ENCODE results near the gene FAM227A. TPM values are rescaled to one million over a fixed set of nuclear protein-coding genes. Genes with fewer than 3 reads are reported as not detected.

The FAM227A gene
- total and polyA plus RNA-seq, 2 donors (not counting 3 experiments of a cell fraction or from before 2014, with no cell fraction given): 0.58 to 1.9 TPM

DNA sequence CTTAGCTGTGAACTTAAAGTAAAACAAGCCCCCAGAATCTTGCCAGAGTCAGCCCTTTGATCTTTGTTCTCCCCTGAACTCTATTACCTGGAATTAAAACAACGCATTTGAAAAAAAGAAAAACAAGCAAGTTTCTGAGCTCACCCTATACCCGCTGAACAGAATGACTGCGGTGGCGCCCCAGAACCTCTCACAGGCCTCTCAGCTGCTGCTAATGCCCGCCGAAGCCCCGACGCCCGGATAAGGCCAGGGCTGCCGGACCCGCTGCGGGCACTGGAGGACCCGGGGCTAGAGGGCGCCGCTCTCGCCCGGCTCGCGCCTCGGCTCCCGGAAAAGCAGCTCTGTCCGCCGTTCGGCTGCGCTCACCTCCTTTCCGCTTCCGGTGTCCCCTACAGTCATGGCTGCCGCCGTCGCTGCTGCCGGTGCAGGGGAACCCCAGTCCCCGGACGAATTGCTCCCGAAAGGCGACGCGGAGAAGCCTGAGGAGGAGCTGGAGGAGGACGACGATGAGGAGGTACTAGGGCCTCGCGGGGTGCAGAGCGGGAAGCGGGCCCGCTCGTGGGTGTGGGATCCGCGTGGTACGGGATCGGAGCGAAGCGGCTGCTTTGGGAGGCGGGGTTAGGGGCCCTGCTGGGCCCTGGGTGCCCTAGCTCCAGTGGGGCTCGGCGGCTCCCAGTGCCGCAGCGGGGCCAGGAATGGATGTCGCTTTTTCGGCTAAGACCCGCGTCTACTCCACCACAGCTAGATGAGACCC lies 25.6 kb upstream of the FAM227A start, which contains the start of gene TOMM22:
TSS of gene TOMM22 (plus strand) at position 376 of the 754 bp plus-strand sequence. CDS start at position 398, 22 bp downstream.
- H3K79me2 ChIP-seq (ENCODE audit: control insufficient read depth, insufficient read depth, low read length): peaks cover 17% of the 10 kb centered on the region
- ChIA-PET CTCF (interaction anchor here (0.6 to 4.3 kb wide), 19 partner anchors 8 to 629 kb away, joined by 3 to 59 read pairs (median 5); partner anchors contain the start of genes GTPBP1 and JOSD1), POLR2A (interaction anchor here (0.5 to 1.1 kb wide), 6 partner anchors 14 to 694 kb away, joined by 3 to 4 read pairs (median 4); partner anchors contain the start of gene GTPBP1)
- DNase-seq (ENCODE audit: low read depth, low spot score) (peak; percentile 88), FAIRE-seq (peak; percentile 87)
- dilution Hi-C loops (cut with MboI; ENCODE audit: extremely low pct_ligation_motif_present, low sequenced_read_pairs): no loop called here
- peak within 1 kb of the TSS; percentile 83 for H3K9ac ChIP-seq (replicated peaks; ENCODE audit: extremely low read depth, insufficient read depth, low read length)
- peak within 1 kb of the TSS; percentile 98 for H2AFZ ChIP-seq (ENCODE audit: low read depth, low read length)
- intact Hi-C loops (cut with micrococcal nuclease): loop anchor here (1.0 to 5.0 kb wide), 3 partner anchors 15 to 629 kb away; partner anchors contain the start of genes CBY1 and FAM227A
- peaks cover 11% of the 10 kb centered on the region for H3K4me1 ChIP-seq (ENCODE audit: control insufficient read depth, extremely low read depth, insufficient read depth, low read length)
- no peaks in the 10 kb centered on the region for H3K27me3 ChIP-seq (ENCODE audit: control insufficient read depth in 2 of 2, insufficient read depth in 2 of 2, low read length in 2 of 2)
- peak within 1 kb of the TSS; percentile 80 for H3K4me2 ChIP-seq (ENCODE audit: insufficient read depth, low read length)
- peak within 1 kb of the TSS; percentile 86 to 98 (median 92) for H3K4me3 ChIP-seq (replicated peaks in 1 of 3; ENCODE audit: insufficient read depth in 1 of 3, low read depth in 1 of 3, low read length in 3 of 3)
- H4K20me1 ChIP-seq (replicated peaks; ENCODE audit: control insufficient read depth, extremely low read depth, insufficient read depth, low read length): no peaks in the 10 kb centered on the region
- no peaks in the 10 kb centered on the region for H3K9me3 ChIP-seq (replicated peaks; ENCODE audit: control insufficient read depth, insufficient read depth, low read length)
- peaks cover 5 to 17% of the 10 kb centered on the region in 2 experiments for H3K36me3 ChIP-seq (ENCODE audit: control insufficient read depth in 2 of 2, extremely low read depth in 1 of 2, insufficient read depth in 2 of 2, low read length in 2 of 2)
- no peaks in the 10 kb centered on the region for H3K9me1 ChIP-seq (replicated peaks; ENCODE audit: control insufficient read depth, extremely low read depth, insufficient read depth, low read length)
- BruUV-seq (replicated peaks): no TSS peak
- peak within 1 kb of the TSS; percentile 64 for H3K27ac ChIP-seq (ENCODE audit: insufficient read depth, low read depth, low read length)
- TF ChIP-seq EZH2 (IDR thresholded peaks at IDR 0.05; ENCODE audit: borderline replicate concordance, low read depth, low read length, severe bottlenecking) (no peak), JUN (IDR thresholded peaks at IDR 0.05; ENCODE audit: borderline replicate concordance, insufficient read depth, insufficient read length, low read depth) (no peak), POLR2AphosphoS5 (IDR thresholded peaks at IDR 0.05; ENCODE audit: insufficient read depth, low read depth, low read length) (peak; percentile 91), GATA2 (IDR thresholded peaks at IDR 0.05; ENCODE audit: insufficient read depth, insufficient read length, low read depth, low read length) (no peak), MYC (IDR thresholded peaks at IDR 0.05; ENCODE audit: low read depth, low read length) (peak; percentile 38), POLR2A (IDR thresholded peaks at IDR 0.05; ENCODE audit: low read depth, low read length) (peak; percentile 65)
- TF ChIP-seq, protein P1, sequence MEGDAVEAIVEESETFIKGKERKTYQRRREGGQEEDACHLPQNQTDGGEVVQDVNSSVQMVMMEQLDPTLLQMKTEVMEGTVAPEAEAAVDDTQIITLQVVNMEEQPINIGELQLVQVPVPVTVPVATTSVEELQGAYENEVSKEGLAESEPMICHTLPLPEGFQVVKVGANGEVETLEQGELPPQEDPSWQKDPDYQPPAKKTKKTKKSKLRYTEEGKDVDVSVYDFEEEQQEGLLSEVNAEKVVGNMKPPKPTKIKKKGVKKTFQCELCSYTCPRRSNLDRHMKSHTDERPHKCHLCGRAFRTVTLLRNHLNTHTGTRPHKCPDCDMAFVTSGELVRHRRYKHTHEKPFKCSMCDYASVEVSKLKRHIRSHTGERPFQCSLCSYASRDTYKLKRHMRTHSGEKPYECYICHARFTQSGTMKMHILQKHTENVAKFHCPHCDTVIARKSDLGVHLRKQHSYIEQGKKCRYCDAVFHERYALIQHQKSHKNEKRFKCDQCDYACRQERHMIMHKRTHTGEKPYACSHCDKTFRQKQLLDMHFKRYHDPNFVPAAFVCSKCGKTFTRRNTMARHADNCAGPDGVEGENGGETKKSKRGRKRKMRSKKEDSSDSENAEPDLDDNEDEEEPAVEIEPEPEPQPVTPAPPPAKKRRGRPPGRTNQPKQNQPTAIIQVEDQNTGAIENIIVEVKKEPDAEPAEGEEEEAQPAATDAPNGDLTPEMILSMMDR (IDR thresholded peaks at IDR 0.05; ENCODE audit: extremely low read depth in 1 of 2, insufficient read depth in 1 of 2, low read depth in 1 of 2, low read length in 2 of 2): peak; percentile 72 to 81
- TF ChIP-seq, protein P2, sequence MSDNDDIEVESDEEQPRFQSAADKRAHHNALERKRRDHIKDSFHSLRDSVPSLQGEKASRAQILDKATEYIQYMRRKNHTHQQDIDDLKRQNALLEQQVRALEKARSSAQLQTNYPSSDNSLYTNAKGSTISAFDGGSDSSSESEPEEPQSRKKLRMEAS (IDR thresholded peaks at IDR 0.05; ENCODE audit: insufficient read depth, insufficient read length): peak; percentile 43

Measured in endothelial cell of umbilical vein (primary cell).